Stimulated activated CD8-positive, alpha-beta memory T cell treated with anti-CD3 and anti-CD28 coated beads, Interleukin-7, amount 100 ng/mL, for 4 hours (primary cell): Measurements from ENCODE around the gene MRAP2.
"Not testable (repeated sequence)": the region's sequence is repeated elsewhere in the genome, so short reads cannot be mapped to it uniquely, and the experiment has no call there.

Experiments used
- DNase-seq, 2 donors: peaks; one replicate each; pipeline ENCODE4 v3.0.0-alpha.2; 2020; ENCODE audit warnings: low read depth in 2 of 2

MRAP2 gene

GRCh38 chr6:84032000-84032399 lies 1.6 kb upstream of the MRAP2 start:
- DNase-seq, result not testable (repeated sequence)

GRCh38 chr6:84035484-84035883 lies 1.9 kb downstream of the MRAP2 start:
- DNase-seq, result no peak

GRCh38 chr6:84037425-84038089 lies 4.0 kb downstream of the MRAP2 start:
- DNase-seq, result no peak

DNA sequence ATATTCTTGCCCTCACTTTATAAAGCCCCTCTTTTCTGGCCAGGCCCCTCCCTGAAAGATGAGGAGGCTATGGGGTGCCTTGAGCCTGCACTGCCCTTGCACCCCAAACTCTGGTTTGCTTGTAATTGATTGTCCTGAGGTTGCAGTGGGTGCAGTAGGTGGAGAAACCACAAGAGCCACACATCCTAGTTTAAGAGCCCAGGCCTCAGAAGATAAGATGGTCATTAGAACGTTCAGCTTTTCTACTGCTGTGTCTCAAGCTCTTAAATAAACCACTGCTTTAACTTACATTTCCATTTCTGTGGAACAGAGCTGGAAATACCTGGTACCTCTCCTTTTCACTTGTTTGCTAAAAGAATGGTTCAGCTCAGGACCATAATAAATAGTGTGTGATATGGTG lies 9.0 kb downstream of the MRAP2 start:
- no peak for DNase-seq

DNA sequence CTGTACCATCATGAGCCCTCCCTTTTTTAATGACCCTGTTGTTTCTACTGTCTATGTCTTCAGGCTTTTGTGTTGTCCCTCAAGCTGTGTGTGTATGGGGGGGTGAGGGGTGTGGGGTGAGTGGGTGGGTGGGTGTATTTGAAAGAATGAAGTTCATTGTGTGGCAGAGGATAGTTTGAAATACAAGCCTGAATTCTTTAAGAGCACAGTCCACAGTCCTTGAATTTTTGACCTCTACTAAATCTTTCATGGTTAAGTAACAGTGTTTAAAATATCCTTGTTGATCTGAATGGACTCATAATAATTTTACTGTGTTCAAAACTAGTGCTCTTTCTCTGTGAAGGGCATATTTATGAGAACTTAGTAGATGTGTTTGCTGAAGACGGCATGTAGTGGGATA lies 10.0 kb downstream of the MRAP2 start:
- DNase-seq, result no peak

DNA sequence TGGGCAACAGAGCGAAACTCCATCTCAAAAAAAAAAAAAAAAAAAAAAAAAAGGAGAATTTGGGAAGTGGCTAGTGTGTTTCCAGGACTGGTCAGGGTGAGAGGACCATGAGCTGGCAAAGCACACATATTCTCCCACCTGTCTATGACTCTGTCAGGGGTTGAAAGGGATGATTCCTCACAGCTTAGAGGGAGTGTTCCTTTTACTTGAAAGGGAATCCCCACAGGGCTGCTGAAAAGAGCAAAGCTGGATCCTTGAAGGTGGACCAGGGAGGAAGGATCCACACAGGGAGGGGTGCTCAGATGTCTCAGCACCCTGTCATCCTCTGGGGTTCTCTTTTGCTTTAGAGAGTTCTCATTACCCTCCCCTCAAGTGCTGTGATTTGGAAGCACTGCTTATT lies 13.2 kb downstream of the MRAP2 start:
- no peak for DNase-seq

DNA sequence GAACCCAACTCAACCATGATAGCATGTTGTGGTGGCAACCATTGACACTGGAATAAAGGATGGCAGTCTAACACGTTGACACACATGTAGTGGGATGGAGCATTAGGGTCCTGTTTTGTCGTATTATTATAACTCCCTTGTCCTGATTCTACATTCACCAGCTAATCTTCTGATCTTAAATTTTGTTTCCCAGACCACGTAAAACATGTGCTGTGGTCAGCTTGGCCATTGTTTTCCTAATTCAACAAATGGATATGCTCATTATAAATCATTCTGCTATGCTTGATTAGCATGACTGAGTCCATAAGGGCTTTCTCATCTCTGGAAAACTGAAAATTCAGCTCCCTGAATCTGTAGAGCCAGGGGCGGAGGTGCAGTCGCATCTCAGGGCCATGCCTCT lies 15.0 kb downstream of the MRAP2 start:
- no peak for DNase-seq

DNA sequence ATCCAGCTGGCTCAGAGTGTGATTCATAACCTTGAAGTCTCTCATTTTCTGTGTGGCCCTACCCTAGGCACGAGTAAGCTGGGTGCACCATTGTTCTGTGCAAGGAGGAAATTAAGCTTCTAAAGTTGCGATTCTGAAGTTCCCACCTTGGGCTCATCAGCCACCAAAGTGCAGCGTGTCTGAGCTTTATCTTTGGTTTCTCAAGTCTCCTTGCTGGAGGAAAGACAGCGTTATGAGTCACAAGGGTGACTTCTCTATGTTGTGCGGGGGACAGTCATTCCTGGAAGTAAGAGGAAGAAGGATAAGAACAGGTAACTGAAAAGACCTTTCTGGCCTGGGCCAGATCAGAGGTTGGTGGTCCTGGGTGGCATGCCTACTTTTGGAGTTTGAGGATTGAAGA lies 16.8 kb downstream of the MRAP2 start:
- DNase-seq, result no peak

DNA sequence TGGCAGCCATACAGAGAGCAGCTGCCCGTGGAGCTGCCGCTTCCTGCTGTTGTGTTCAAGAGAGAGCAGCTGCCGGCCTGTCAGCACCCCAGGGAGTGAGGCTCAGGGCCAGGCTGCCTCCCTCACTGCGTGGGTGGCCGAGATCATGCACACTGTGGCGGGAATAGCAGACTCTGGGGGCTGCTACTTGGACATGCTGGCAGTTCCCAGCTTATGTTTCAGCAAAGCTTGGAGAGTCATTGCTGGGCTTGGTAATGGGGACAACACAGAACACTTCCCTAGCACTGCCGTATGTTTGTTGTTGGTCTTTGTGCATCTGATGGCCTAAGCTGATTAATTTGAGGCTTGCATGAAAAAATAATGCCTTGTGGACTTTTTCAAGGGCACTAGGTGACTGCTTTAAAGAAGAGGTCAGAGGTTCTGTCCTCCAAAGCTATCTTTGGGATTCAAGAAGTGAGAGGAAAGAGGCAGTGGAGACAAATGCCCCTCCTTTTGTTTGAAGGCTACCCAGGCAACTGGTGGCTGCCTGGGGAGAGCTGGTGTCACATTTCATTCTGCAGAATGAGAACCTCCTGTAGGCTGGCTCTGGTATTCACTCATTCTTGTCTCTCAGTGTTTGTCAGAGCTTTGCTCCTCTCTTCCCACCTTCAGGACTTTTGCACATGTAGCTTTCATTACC lies 18.8 kb downstream of the MRAP2 start:
- DNase-seq, result no peak

DNA sequence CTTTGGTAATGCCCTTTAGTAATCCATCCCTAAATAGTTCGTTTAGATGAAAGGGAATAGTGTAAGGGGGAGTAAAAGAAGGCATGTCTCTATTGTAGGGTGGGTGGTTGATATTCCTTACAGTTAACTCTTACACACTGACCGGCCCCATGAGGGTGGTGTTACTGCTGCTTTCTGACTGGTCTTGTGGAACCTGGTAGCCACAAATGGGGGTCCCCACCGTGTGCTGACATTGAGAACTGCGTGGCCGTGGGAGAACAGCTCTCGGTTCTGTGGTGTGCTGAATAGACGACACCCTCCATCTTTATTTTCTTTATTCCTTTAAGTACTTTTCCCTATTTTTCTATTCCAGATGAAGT lies 19.3 kb downstream of the MRAP2 start:
- DNase-seq, result no peak

- DNase-seq, result no peak
These were observed 22.1 kb downstream of the MRAP2 start for GRCh38 chr6:84055647-84056046.

DNA sequence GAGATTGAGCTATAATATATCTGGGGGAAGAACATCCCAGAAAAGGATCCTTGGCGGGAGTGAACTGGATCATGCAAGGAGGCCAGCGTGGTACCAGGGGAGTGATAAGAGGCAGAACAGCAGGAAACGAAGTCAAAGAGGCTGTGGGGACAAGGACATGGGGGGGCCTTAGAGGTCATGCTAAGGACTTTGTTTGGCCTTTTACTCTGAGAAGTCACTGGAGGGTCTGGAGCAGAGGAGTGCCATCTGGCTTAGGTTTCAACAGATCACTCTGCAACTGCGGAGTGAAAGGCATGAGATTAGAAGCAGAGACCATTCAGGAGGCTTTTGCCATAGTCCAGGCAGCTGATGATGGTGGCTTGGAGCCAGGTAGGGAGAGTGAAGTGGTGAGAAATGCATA lies 24.3 kb downstream of the MRAP2 start:
- no peak for DNase-seq

DNA sequence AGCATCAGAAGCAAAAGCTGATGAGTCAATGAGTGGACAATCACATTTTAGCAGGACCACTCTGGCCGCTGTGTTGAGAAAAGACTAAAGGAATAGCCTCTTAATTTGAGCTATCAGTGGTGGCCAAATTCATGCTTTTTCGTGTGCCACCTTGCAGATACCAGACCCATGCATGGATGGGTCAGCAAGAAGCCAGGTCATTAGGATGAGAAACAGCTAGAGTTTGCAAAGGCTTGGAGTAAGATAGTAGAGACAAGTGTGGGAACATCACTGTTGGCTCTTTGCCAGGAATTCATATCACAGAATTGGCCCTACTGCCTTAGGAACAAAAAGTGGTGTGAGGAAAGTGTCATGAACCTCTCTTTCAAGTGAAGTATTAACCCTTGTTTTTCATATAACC lies 25.5 kb downstream of the MRAP2 start:
- DNase-seq, result no peak

DNA sequence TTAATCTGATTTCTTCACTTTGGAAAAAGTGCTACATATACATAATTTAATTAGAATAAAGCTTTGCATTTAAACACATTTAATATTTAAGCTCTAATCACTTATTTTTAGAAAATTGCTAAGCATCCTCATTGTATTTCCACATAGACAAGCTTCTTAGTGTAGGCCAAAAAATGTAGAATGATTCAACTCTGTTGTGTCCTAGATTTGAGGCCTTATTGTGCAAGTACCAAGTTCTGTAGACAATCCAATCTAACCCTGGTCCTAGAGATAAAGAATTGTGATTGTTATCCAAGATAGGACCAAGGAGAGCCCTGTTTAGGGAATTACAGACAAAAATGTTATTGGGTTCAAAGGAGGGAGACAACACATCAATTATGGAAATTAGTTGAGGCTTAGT lies 27.6 kb downstream of the MRAP2 start:
- DNase-seq, result no peak

- DNase-seq, result no peak
These were observed 28.2 kb downstream of the MRAP2 start for GRCh38 chr6:84061613-84062398.

GRCh38 chr6:84062519-84063154 lies 29.1 kb downstream of the MRAP2 start:
- no peak for DNase-seq

GRCh38 chr6:84065693-84066290 lies 32.2 kb downstream of the MRAP2 start:
- DNase-seq, result no peak

GRCh38 chr6:84066536-84066935 lies 33.0 kb downstream of the MRAP2 start:
- DNase-seq, result no peak

DNA sequence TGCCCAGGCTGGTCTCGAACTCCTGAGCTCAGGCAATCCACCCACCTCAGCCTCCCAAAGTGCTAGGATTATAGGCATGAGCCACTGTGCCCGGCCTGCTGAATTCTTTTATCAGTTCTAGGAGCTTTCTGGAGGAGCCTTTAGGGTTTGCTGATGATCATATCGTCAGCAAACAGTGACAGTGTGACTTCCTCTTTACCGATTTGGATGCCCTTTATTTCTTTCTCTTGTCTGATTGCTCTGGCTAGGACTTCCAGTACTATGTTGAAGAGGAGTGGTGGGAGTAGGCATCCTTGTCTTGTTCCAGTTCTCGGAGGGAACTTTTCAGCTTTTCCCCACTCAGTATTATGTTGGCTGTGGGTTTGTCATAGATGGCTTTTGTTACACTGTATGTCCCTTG lies 35.3 kb downstream of the MRAP2 start:
- not testable (repeated sequence) for DNase-seq

DNA sequence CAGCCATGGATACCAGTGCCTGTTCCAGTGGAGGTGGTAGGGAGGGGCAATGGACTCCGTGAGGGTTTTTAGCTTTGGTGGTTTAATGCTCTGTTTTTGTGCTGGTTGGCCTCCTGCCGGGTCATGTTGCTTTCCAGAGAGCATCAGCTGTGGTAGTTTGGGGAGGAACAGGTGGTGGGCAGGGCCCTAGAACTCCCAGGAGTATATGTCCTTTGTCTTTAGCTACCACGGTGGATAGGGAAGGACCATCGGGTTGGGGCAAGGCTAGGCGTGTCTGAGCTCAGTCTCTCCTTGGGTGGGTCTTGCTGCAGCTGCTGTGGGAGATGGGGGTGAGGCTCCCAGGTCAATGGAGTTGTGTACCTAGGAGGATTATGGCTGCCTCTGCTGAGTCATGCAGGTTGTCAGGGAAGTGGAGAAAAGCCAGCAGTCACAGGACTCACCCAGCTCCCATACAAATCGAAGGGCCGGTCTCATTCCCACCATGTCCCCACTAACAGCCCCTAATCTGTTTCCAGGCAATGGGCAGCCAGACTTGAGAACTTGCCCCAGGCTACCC lies 38.9 kb downstream of the MRAP2 start:
- DNase-seq, result no peak

- no peak for DNase-seq
These were observed 41.6 kb downstream of the MRAP2 start for GRCh38 chr6:84074988-84075781.
